ENCODE results near the gene ADGRG2. TPM values are rescaled to one million over a fixed set of nuclear protein-coding genes. Genes with fewer than 3 reads are reported as not detected.
"Not testable (repeated sequence)": the region's sequence is repeated elsewhere in the genome, so short reads cannot be mapped to it uniquely, and the experiment has no call there.

Gene ADGRG2
- total and polyA plus RNA-seq, 10 donors, result 1.8 to 3.0 (median 1.9) TPM

- intact Hi-C loops (cut with DNase I; ENCODE audit: low total_unique reads), result no loop called here
- H3K9me3 ChIP-seq, result no peaks in the 10 kb centered on the region
- H3K36me3 ChIP-seq, result no peaks in the 10 kb centered on the region
- H3K27ac ChIP-seq, result no peak overlapping the region
- no peak overlapping the region for H3K4me3 ChIP-seq
- no peak for TF ChIP-seq POLR2A (IDR thresholded peaks at IDR 0.05)
- TF ChIP-seq POLR2AphosphoS5 (IDR thresholded peaks at IDR 0.05), result no peak
- TF ChIP-seq CTCF (IDR thresholded peaks at IDR 0.05 in 8 of 11, conservative IDR thresholded peaks at IDR 0.05 in 3 of 11), result no peak
- DNase-seq, result no peak
- H3K4me1 ChIP-seq, result no peaks in the 10 kb centered on the region
- H3K27me3 ChIP-seq (replicated peaks in 1 of 7), result no peaks in the 10 kb centered on the region
Measured at GRCh38 chrX:19075754-19076153, 46.5 kb downstream of the ADGRG2 start.

- intact Hi-C loops (cut with DNase I; ENCODE audit: low total_unique reads), result no loop called here
- no peak for DNase-seq
- no peak for TF ChIP-seq CTCF (IDR thresholded peaks at IDR 0.05 in 8 of 11, conservative IDR thresholded peaks at IDR 0.05 in 3 of 11)
- no peak for TF ChIP-seq POLR2AphosphoS5 (IDR thresholded peaks at IDR 0.05)
- no peak for TF ChIP-seq POLR2A (IDR thresholded peaks at IDR 0.05)
- Histone ChIP-seq H3K27me3 (replicated peaks in 1 of 7) (no peaks in the 10 kb centered on the region), H3K4me1 (no peaks in the 10 kb centered on the region), H3K4me3 (no peak overlapping the region), H3K27ac (no peak overlapping the region), H3K36me3 (no peaks in the 10 kb centered on the region), H3K9me3 (no peaks in the 10 kb centered on the region)
- WGBS, 5 donors, result 44 to 85% (median 82%) methylated on average over 3 of the region's 3 CpGs
Measured at GRCh38 chrX:19072372-19072771, 49.9 kb downstream of the ADGRG2 start.

GRCh38 chrX:19070555-19070994 is 51.7 kb downstream of the ADGRG2 start:
- H3K9me3 ChIP-seq, result no peaks in the 10 kb centered on the region
- intact Hi-C loops (cut with DNase I; ENCODE audit: low total_unique reads), result no loop called here
- no peak for DNase-seq
- H3K4me3 ChIP-seq, result no peak overlapping the region
- TF ChIP-seq POLR2AphosphoS5 (IDR thresholded peaks at IDR 0.05) (no peak), POLR2A (IDR thresholded peaks at IDR 0.05) (no peak), CTCF (IDR thresholded peaks at IDR 0.05 in 8 of 11, conservative IDR thresholded peaks at IDR 0.05 in 3 of 11) (no peak)
- no peak overlapping the region for H3K27ac ChIP-seq
- no peaks in the 10 kb centered on the region for H3K4me1 ChIP-seq
- H3K36me3 ChIP-seq, result no peaks in the 10 kb centered on the region
- 80 to 92% (median 88%) methylated on average over 2 to 3 of the region's 3 CpGs for WGBS, 5 donors
- H3K27me3 ChIP-seq (replicated peaks in 1 of 7), result no peaks in the 10 kb centered on the region

- H3K27me3 ChIP-seq (replicated peaks in 1 of 7); H3K4me3 ChIP-seq; H3K36me3 ChIP-seq; H3K4me1 ChIP-seq; DNase-seq; intact Hi-C loops (cut with DNase I; ENCODE audit: low total_unique reads); H3K9me3 ChIP-seq; H3K27ac ChIP-seq: not testable (repeated sequence)
- 74 to 88% (median 85%) methylated on average over 4 of the region's 4 CpGs for WGBS, 5 donors
Measured at GRCh38 chrX:19066987-19067386, 55.3 kb downstream of the ADGRG2 start.

- Histone ChIP-seq H3K36me3 (no peaks in the 10 kb centered on the region), H3K4me3 (no peak overlapping the region), H3K27ac (no peak overlapping the region), H3K4me1 (no peaks in the 10 kb centered on the region), H3K27me3 (replicated peaks in 1 of 7) (peaks cover 0 to 3% (median 0%) of the 10 kb centered on the region in 7 donors), H3K9me3 (no peaks in the 10 kb centered on the region)
- no peak for DNase-seq
- intact Hi-C loops (cut with DNase I; ENCODE audit: low total_unique reads), result no loop called here
- WGBS, 5 donors, result 75 to 85% (median 78%) methylated on average over 5 of the region's 5 CpGs
- no peak for TF ChIP-seq POLR2A (IDR thresholded peaks at IDR 0.05)
- no peak for TF ChIP-seq CTCF (IDR thresholded peaks at IDR 0.05 in 8 of 11, conservative IDR thresholded peaks at IDR 0.05 in 3 of 11)
Measured at GRCh38 chrX:19065535-19065934, 56.7 kb downstream of the ADGRG2 start.

All from spleen (tissue), 11 donors.